AG04450 (cell line): Measurements from ENCODE around the gene JAGN1. TPM values are rescaled to one million over a fixed set of nuclear protein-coding genes. Genes with fewer than 3 reads are reported as not detected.
"Not testable (repeated sequence)": the region's sequence is repeated elsewhere in the genome, so short reads cannot be mapped to it uniquely, and the experiment has no call there.

ENCODE experiments used
- CTCF ChIA-PET: fragments of 300-600, 350-600 bp; formaldehyde crosslinking; extraction: SDS; loops from one replicate; lab custom pipeline; 2022; ENCODE audit warnings: antibody characterized with exemption, inconsistent platforms; lab: Charles Lee
- POLR2A ChIA-PET: fragments of 350-600 bp; formaldehyde crosslinking; extraction: SDS; loops from one replicate; lab custom pipeline; 2021; ENCODE audit warnings: antibody characterized with exemption, inconsistent platforms; lab: Yijun Ruan, JAX
- DNase-seq: peaks from one replicate; pipeline ENCODE4 v3.0.0-alpha.2; 2011; ENCODE audit warnings: low read depth, low spot score
- H3K27ac ChIP-seq: one replicate; pipeline ENCODE4 v1.5.1; 2012; ENCODE audit warnings: low read depth, low read length, control low read depth
- H3K27me3 ChIP-seq: one replicate; pipeline ENCODE4 v1.6.0; 2012; ENCODE audit warnings: low read length; ENCODE audit not compliant: control insufficient read depth, insufficient read depth
- H3K4me3 ChIP-seq: 2 replicates; pipeline ENCODE4 v1.5.1; 2011; ENCODE audit warnings: mild to moderate bottlenecking, low read depth, low read length, control low read depth
- H3K9me3 ChIP-seq: 2 replicates; pipeline ENCODE4 v1.5.1; 2012; ENCODE audit warnings: low read length; ENCODE audit not compliant: control insufficient read depth, insufficient read depth
- polyA plus RNA-seq: library from polyadenylated mRNA; depleted of rRNA; stranded (reverse); fragments of >200 nt; gene quantifications from 2 replicates; pipeline ENCODE4 v1.2.3, GENCODE V29; 2011
- TF ChIP-seq, protein P1 (sequence below): IDR thresholded peaks from 2 replicates; pipeline ENCODE4 v1.5.1; 2011; ENCODE audit warnings: low read depth, low read length, control low read depth, inconsistent platforms

Gene JAGN1
- polyA plus RNA-seq, 1 experiment: 44.4 TPM

DNA sequence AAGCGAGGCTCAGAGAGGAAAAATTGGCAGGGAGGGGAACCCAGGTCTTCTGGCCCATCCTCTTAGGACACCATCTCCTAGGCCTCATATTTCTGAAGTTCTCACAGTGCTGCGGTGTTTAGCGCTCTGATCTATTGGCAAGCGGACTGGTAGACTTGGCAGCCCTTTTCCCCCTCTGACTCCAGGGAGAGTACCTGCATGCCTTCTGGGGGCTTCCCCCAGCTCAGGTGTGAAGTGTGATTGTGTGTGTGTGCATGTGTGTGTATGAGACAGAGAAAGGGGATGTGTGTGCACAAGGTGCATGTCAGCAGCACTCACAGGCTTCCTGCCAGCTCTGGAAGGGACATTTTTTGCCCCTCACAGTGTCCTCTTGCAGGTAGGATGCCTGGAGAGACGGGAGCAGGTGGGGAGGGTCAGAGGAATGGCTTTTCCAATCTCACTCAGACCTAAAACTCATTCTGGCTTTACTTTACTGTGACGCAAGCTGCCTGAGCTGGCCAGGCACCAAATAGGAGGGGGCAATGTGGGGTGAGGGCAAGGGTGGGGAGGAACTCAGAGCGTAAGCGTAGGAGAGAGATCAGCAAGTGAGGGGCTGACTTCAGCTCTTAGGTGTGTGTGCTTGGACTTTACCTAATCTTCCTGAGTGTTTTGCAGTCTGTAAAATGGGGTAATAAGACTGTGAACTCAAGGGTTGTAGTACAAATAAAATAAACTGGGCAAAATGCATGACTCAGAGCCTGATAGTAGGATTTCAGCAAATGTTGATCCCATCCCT is 8.2 kb downstream of the JAGN1 start:
- Histone ChIP-seq H3K27ac (no peak overlapping the region), H3K27me3 (no peaks in the 10 kb centered on the region), H3K9me3 (no peaks in the 10 kb centered on the region; the same call in 1 of the 2 replicates), H3K4me3 (no peak overlapping the region)
- ChIA-PET POLR2A (no interaction called here), CTCF (interaction anchor here (1.4 kb wide), 1 partner anchor 32 kb away, joined by 4 read pairs; no protein-coding TSS in a partner anchor)
- DNase-seq: no peak
- TF ChIP-seq, protein P1, sequence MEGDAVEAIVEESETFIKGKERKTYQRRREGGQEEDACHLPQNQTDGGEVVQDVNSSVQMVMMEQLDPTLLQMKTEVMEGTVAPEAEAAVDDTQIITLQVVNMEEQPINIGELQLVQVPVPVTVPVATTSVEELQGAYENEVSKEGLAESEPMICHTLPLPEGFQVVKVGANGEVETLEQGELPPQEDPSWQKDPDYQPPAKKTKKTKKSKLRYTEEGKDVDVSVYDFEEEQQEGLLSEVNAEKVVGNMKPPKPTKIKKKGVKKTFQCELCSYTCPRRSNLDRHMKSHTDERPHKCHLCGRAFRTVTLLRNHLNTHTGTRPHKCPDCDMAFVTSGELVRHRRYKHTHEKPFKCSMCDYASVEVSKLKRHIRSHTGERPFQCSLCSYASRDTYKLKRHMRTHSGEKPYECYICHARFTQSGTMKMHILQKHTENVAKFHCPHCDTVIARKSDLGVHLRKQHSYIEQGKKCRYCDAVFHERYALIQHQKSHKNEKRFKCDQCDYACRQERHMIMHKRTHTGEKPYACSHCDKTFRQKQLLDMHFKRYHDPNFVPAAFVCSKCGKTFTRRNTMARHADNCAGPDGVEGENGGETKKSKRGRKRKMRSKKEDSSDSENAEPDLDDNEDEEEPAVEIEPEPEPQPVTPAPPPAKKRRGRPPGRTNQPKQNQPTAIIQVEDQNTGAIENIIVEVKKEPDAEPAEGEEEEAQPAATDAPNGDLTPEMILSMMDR: no peak

GRCh38 chr3:9899289-9899791 is 8.9 kb downstream of the JAGN1 start:
- ChIA-PET CTCF (no interaction called here), POLR2A (interaction anchor here (0.7 kb wide), 2 partner anchors 9 to 13 kb away, joined by 3 to 5 read pairs; partner anchors contain the start of gene JAGN1)
- no peaks in the 10 kb centered on the region; the same call in 1 of the 2 replicates for H3K9me3 ChIP-seq
- no peaks in the 10 kb centered on the region for H3K27me3 ChIP-seq
- no peak for DNase-seq
- H3K27ac ChIP-seq: no peak overlapping the region
- no peak overlapping the region for H3K4me3 ChIP-seq
- TF ChIP-seq, protein P1: no peak

GRCh38 chr3:9900965-9901415 is 10.6 kb downstream of the JAGN1 start:
- H3K4me3 ChIP-seq, POLR2A ChIA-PET: not testable (repeated sequence)
- CTCF ChIA-PET: interaction anchor here (2.7 kb wide), 1 partner anchor 52 kb away, joined by 9 read pairs; no protein-coding TSS in a partner anchor

GRCh38 chr3:9901967-9902366 is 11.6 kb downstream of the JAGN1 start:
- Histone ChIP-seq H3K9me3 (no peaks in the 10 kb centered on the region), H3K27me3 (no peaks in the 10 kb centered on the region), H3K4me3 (no peak overlapping the region), H3K27ac (no peak overlapping the region)
- no peak for DNase-seq
- CTCF ChIA-PET: interaction anchor here (0.8 to 2.7 kb wide), 2 partner anchors 53 to 385 kb away, joined by 3 to 9 read pairs; no protein-coding TSS in a partner anchor
- POLR2A ChIA-PET: no interaction called here
- TF ChIP-seq, protein P1: no peak

More at GRCh38 chr3:9900965-9901415, 10.6 kb downstream of the JAGN1 start:
- not testable (repeated sequence) for DNase-seq, H3K9me3 ChIP-seq, H3K27me3 ChIP-seq, H3K27ac ChIP-seq

DNA sequence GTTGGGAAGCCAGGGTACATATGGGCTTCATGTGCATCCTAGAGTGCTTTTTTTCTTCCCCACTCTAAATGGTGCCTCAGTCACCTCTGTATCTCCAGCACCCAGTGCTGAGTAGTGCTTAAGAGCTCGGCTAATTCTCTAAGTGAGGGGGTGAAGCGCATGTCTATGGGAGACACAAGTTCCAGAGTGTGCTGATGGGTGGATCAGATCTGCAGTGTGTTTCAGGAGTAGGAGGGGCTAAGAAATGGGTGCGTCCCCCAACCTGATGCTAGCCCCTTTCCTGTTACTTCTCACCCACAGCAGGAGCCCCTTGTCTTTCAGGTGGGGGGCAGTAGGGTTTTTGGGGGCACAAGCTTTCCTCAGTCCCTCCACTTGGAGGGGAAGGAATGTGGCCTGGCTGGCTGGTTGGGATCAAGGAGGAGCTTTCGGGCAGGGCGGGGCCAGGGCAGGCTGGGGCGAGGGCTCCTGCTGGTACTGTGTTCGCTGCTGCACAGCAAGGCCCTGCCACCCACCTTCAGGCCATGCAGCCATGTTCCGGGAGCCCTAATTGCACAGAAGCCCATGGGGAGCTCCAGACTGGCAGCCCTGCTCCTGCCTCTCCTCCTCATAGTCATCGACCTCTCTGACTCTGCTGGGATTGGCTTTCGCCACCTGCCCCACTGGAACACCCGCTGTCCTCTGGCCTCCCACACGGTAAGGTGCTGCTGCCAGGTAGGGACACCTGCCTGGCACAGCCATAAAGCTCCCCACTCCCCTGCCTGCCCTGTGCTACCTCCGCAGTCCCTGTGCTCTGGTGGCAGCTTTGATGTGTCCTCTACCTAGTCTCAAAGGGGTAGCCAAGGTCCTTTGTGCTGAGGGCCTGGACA is 12.2 kb downstream of the JAGN1 start, which contains the start of gene IL17RE:
TSS of gene IL17RE (plus strand) at position 477 of the 866 bp plus-strand sequence. CDS start at position 562, 85 bp downstream.
- H3K27me3 ChIP-seq: no peaks in the 10 kb centered on the region
- POLR2A ChIA-PET: interaction anchor here (1.3 kb wide), 1 partner anchor 30 kb away, joined by 6 read pairs; no protein-coding TSS in a partner anchor
- H3K4me3 ChIP-seq: peak within 1 kb of the TSS; percentile 23
- H3K9me3 ChIP-seq: no peaks in the 10 kb centered on the region
- TF ChIP-seq, protein P1: no peak
- no peak for DNase-seq
- CTCF ChIA-PET: interaction anchor here (0.5 to 2.7 kb wide), 4 partner anchors 30 to 385 kb away, joined by 3 to 9 read pairs (median 5); no protein-coding TSS in a partner anchor
- H3K27ac ChIP-seq: peak within 1 kb of the TSS; percentile 63
